Mesenteric fat pad (tissue), 1 donor: ENCODE results near the gene CD59. TPM values are rescaled to one million over a fixed set of nuclear protein-coding genes. Genes with fewer than 3 reads are reported as not detected.

ENCODE experiments used
- DNase-seq: peaks from one replicate; pipeline ENCODE4 v3.0.0-alpha.2; 2020; ENCODE audit warnings: low spot score
- long read RNA-seq: library from polyadenylated mRNA; unstranded; transcript quantifications from one replicate; pipeline ENCODE4 v2.0.0, GENCODE V29; 2020
- total RNA-seq: library from RNA; stranded (reverse); fragmentation: NEBNext Ultra II Directional; extraction: Animal tissue kit (Norgen Biotek cat#: 25700); gene quantifications from one replicate; pipeline ENCODE4 v1.2.1, GENCODE V29; 2021
- donor health status: DM: yes; HTN: yes; CAD: no.

CD59 gene
- 659 TPM for total RNA-seq
- long read RNA-seq, full-length matches to known transcripts, result 847 of 955 reads
- long read RNA-seq, partial matches to known transcripts, result 29 of 955 reads
- long read RNA-seq, other reads (novel, unspliced or antisense), result 79 of 955 reads

GRCh38 chr11:33736148-33736812 lies at the start of gene CD59:
CD59 (minus strand) TSS chr11:33736423; CDS start chr11:33722445, 13,978 bp downstream.
- peak; percentile 99 for DNase-seq

GRCh38 chr11:33785609-33786008 lies 49.4 kb upstream of the CD59 start:
- no peak for DNase-seq

DNA sequence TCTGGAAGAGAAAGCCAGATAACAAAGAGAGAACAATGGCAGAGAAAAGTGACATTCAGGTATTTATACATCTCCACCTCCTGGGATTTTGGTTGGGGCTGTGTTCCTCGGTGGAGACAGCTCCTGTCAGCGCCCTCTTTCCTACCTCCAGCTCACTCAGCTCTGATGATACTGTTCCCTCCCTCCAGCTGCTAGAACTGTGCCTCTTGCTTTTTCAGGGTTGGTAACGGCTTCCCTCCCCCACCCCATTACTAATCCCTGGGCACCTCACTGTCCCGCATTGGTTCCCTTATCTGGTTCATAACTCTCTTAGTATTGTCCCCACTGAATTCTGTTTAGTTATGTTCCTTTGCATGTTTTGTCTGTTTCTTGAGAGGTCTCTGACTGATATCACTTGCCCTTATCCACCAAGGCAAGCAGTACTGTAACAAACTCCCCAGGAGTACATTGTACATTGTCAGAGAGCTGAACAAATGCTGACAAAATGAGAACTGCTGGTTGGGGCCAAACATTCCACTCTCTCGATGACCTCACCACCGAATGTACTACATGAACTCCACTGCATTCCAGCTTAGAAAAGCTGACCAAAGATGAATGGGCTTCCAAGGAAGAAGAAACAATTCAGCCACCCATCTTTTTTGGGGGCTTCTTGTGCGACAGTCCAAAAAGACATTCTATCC lies 43.8 kb upstream of the CD59 start:
- no peak for DNase-seq

DNA sequence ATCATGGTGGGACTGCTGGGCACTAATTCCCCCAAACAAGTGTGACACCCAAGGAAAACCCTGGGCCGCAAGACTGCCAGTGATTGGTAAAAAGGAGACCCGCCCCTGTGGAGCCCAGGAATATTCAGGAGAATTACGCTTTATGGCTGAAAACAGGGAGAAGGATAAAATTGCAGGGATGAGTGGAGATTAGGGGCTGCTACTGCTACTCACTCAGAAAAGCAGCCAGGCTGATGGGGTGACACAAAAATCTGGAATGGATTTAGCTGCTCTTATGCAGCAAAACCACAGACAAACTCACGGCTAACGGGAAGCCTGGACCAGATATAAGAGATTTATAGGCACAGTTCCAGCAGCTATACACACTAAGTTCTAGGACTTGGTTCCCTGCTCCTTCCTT lies 42.5 kb upstream of the CD59 start:
- DNase-seq, result no peak

- DNase-seq, result no peak
Measured at GRCh38 chr11:33777906-33778305, 41.7 kb upstream of the CD59 start.

- DNase-seq, result no peak
Measured at GRCh38 chr11:33775832-33776470, 39.7 kb upstream of the CD59 start.

GRCh38 chr11:33775467-33775807 lies 39.2 kb upstream of the CD59 start:
- DNase-seq, result no peak

DNA sequence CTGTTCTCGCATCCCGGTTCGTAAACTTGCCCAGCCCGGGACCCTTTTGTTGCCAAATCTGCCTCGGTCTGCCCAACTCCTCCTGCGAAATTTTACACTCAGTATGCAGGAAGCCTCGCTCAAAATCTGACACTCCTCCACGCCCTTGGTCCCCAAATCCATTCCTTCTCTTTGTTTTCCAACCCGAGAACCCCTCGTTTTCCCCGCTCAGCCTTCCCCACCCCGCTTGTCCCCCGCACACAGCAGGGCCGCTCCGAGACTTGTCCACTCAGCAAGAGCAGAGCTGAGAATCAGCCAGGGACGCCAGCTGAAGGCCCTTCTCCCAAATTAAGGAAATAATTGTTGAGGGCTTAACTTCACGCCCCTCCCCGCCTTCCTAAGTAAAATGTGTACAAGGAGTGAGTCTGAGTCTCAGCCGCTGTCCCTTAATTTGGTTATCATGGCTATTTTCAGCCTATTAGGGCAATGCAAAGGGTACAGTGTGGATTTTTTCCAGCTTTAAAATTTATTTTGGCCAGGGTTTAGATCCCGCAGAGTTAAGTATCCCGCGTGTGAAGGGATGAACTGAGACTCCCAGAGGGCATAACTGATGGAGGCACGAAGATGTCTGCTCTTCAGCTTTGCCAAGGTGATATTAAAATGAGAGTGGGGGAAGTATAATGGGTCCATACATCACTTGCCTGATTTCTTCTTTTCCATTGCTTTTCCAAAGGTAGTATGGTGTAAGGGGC lies 38.7 kb upstream of the CD59 start:
- no peak for DNase-seq

DNA sequence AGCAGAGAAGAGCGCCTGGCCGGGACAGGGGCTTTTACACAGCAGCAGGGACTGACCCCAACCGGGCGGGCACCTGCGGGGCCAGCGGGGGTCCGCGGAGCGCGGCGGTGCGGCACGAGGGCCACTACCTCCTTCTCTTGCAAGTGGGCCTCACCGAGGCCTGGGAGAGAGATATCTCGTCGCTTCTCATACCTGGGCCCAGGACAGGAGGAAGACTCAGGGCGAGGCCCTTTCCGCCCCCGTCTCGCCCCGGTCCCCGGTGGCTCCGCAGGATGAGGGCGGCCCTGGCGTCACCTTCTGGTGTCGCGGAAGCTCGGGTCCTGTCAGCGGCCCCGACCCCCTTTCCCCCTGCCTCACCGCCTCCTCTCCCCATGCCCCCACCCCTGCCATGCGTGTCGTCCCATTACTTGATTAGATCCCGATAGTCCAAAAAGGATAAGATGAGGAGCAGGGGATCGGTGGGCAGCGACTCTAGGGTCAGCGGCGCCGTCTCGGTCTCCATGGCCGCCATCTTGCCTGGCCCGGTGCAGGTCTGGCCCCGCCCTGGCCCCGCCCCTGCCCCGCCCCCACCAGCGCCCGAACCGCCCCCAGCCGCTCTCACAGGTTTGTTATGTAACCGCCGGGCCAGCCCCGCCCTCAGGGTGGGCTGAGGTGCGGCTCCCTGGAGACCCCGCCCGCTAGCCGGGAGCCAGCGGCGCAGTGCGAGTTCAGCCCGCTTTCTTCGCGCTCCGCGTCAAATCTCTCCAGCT lies 37.9 kb upstream of the CD59 start, which contains the start of gene FBXO3:
Gene FBXO3 (minus strand): TSS at position 534 of the 749 bp plus-strand sequence. CDS start 23 bp downstream, at position 511.
- peak; percentile 93 for DNase-seq

DNA sequence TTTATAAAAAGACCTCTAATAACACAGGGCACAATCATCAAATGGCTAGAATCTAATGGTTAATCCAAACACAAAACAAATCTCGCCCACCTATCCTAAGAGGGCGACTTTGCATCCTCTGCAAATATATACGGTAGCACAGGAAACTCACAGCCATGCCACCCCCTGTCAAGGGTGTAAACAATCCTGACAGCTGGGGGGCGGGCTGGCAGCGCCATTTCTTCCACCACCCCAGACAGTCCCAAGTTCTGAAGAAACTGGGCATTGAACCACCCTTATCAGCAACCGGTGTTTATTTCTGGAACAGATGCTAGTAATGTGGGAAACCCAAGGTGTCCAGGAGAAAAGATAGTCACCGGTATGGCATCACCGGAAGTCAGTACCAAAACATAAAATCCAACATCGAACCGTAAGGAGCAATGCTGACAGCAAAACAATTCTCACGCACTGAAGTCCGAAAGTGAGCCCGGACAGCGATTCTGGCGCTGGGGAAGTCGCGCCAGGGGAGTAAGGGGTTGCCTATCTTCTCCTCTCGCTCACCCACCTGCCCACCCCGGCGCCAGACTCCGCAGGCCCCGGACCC lies 37.3 kb upstream of the CD59 start:
- DNase-seq, result no peak

DNA sequence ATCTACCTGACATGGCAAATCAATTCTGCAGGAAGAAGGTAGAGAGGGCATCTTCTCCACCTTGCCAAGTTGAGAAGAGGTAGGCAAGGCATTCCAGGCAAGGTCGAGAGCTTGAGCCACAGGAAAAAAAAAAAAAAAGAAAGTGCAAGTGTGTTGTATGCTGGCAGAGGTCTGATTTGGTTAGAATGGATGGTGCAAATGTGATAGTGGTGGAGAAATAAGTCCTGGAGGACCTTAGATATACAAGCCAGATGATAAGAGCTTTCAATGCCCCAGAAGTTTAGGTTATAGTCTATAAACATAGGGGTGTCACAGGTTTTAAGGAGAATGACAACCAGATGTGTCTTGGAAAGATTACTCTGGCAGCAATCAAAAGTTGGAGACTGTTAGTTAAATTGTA lies 36.6 kb upstream of the CD59 start:
- DNase-seq, result no peak

DNA sequence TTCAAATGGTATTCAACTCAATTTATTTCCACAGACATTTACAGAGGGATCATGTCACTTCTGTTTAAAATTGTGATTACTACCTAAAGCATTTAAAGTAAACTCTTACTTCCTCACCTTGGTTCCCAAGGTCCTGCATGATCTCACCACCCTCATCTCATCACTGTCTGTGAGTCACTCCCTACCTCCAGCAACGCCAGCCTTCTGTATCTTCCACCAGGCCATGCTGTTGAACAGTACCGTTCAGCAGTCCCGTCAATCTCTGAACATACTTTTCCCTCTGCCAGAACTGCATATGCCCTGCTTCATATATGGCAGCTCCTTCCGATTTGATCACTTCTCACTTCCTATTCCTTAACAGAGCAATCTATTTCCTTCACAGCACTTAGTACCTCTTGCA lies 36.1 kb upstream of the CD59 start:
- DNase-seq, result no peak

GRCh38 chr11:33770236-33770635 lies 34.0 kb upstream of the CD59 start:
- DNase-seq, result no peak

DNA sequence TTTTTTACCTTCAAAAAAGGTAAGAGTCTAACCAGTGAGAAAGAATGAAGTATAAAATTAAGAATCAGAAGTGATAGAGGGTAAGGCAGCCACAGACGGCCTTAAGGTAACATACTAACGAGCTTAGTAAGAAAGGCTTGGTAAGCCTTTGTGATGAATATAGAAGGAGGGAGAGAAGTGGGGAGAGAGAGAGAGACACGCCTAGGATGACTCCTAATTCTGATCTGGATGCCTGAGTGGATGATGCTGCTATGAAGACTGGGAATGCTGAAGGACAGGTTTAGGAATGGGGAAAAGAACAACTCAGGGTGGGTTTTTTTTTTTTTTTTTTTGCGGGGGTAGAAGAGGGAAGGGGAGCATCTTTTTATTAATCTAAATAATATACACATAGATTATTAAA lies 33.3 kb upstream of the CD59 start:
- no peak for DNase-seq

DNA sequence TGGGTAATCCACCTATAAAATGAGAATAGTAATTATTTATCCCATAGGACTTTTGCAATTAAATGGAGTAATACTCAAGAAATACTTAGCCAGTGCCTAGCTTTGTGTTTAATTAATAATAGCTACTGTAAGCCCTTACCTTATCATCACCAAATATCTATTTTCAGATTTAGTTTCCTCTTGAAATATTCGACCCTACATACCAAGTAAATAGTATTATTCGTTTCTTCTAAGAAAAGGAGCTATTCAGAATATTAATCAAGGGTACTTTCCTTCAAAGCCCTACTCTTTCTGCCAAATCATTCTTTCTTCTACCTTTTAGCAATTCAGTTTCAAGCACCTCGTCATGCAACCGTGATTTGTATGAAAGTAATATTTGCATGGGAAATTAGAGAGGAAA lies 31.4 kb upstream of the CD59 start:
- no peak for DNase-seq

- no peak for DNase-seq
Measured at GRCh38 chr11:33766085-33766484, 29.9 kb upstream of the CD59 start.

DNA sequence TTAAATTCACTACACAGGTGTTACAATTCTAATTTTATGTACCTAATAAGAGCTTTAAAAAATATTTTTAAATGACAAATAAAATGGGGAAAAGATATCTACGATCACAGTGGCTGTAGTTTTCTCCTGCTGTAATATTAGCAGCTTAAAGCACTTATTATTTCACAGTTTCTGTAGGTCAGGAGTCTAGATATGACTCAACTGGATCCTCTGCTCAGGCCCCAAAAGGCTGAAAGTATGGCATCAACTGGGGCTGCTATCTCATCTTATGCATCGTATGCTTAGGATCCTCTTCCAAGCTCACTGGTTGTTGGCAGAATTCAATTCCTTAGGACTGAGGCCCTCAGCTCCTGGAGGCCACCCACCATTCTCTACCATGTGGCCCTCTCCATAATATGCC lies 25.2 kb upstream of the CD59 start:
- no peak for DNase-seq

DNA sequence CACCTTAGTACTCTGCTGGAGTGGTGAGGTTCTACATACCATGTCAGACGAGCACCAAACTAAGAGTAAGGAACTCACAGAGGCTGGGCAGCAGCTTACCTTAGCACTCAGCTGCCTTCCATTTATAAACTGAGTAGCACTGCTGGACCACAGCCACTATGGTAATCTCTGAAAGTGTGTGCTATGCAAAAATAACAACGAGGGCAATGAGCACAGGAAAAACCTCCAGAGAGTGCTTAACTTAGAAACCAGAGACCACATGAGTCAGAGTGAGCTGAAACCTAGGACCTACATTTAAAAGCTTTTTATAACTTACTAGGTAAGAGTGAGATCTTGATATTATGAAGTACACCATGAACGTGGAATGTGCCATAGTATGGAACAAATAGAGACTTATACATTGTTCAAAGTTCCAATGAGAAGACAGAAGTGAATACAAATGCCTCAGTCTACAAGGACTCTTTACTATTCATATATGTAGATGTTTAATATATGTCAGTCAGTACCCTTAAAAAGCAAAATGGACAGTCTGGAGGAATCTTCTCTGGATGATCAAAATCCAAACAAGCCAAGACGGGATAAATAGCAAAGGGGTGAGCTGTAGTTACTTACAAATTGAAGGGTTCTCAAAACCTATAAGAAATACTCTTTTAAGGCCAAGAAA lies 17.2 kb upstream of the CD59 start:
- DNase-seq, result no peak

DNA sequence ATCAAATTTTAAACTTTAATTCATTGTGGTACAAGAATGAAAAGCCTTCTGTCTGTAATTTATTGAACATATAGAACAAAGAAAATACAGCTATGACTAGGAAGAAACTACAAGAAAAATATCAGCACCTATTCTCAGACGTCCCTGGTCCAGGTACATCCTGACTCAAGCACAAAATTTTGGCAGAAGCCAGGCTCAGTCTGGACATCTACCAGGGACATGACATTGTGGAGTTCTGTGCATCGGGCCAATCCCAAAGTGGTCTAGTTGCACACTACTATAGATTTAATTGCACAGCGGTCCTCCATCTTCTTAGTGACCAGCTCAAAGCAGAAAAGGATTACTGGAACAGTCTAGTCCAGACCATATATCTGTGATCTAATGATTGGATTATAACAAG lies 15.7 kb upstream of the CD59 start:
- DNase-seq, result no peak

DNA sequence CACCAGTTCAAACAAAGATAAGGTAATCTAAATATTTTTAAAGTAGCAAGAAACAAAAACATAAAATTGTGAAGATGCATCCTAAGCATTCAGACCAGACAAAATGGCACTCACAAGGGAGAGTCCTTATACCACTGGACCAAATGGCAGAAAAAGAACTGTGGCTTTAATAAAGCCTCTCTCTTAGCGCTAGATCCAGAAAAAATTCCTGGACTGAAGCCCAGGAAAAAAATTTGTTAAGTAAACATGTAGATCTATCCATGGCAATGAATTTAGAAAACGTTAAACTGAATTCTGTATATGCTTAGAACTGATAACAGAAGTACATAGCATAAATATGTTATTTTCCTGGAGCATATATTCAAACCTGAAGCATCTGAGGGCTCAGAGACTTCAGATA lies 11.8 kb upstream of the CD59 start:
- no peak for DNase-seq
